Smooth muscle cell of the brain vasculature (primary cell): ENCODE results near the gene SYT2.

Source experiments
- DNase-seq: peaks from one replicate; pipeline ENCODE4 v3.0.0-alpha.2; 2012; ENCODE audit warnings: low read depth, low spot score

The SYT2 gene

DNA sequence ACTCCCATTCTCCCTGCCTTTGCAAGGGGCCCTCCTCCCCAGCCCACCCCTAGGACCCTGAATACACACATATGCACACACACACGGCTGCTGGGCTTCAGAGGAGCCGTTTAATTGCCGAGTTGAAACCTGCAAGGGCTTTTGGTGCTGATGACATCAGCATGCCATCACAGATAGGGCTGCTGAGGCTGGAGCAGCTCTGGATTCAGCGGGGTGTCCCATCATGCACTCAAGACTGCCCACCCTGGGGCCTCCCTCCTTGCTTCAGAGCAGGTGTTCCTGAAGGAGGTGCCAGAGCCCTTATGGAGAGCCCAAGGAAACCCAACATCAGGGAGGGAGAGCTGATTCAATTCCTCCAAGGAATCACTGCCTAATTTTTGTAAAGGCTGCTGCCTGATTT lies 5.7 kb downstream of the SYT2 start:
- DNase-seq: no peak

DNA sequence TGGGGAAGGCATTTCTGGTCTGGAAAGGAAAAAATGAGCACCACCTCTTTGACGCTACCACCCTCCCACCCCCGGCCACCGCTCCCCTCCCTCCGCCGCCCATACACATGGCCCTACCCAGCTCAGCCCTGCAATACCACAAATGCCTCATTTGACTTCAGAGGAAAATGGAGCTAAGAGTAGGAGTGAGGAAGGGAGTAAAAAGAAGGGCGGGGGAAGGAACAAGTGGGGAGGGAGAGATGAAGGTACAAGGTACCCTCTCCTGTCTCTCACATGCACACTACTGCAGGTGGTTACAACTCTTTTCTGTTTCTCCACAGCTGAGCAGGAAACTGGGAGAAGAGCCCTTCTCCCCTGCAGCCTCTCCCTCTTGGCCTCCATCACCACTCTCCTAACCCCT lies 7.1 kb downstream of the SYT2 start:
- DNase-seq: no peak

DNA sequence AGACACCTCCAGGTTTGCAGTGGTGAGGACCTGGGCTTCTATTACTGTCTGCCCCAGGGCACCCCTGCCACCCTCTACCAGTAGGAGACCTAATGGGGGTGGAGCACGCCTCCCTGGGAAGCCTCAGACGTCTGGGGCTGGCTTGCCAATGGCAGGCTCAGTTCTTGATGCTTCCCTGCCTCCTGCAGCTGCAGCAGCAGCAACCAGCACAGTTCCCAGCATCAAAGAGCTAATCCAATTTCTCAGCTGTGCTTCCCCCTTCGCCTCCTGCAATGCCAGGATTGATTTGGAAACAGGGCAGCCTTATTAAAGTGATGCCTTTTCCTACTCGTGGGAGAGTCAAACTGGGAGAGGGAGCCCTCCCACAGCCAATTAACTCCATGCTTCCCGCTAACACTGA lies 8.2 kb downstream of the SYT2 start:
- no peak for DNase-seq

DNA sequence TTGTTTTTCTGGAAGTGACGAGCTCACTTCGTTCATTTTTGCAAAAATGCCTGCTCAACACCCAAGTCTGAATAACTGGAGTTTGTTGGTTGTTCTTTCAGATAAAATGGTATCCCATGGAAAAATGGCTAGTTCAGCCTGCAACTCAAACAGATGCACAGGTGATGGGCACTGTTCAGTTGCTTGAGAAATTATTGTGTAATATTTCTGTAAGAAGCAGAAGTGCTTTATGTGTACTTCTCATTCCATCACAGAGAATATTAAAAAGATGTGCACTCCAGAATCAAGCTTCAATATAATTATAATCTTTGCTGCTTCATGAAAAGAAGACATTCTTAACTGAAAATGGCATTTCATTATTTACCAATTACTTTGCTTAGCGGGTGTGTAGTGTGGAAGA lies 9.1 kb downstream of the SYT2 start:
- no peak for DNase-seq

DNA sequence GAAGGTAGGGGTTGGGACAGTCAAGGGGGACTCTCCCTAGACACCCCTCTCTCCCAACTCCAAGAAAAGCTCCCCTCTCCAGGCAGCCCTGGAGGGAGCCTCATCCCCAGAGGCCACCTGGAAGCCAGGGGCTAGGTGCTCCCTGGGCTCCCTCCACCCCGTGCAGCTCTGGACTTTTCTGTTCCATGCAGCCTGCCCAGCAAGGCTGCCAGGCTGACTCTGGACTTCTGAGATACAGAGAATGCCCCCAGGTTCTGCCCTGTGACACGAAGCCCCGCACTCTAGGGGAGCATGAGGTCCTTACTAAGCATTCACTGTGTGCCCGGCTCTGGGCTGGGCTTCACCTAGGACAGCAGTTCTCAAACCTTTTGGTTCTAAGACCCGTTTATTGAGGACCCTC lies 10.2 kb downstream of the SYT2 start:
- DNase-seq: no peak

DNA sequence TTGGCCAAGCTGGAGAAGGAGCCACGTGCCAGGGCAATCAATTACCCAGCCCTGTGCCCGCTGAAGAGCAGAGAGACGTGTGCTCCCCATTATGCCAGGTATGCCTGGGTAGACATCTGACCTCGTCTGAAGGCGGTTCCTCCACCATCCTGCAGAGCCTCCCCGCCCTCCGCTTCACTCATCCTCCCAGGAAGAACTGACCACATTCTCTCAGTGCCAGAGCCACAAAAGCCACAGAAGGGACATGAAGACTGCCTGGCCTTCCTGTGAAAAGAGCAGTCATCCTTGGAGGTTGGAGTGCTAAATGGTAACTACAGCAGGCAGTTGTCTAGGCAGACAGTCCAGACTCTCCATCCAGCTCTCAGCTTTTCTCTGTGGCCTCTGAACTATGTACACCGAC lies 12.0 kb downstream of the SYT2 start:
- DNase-seq: no peak

DNA sequence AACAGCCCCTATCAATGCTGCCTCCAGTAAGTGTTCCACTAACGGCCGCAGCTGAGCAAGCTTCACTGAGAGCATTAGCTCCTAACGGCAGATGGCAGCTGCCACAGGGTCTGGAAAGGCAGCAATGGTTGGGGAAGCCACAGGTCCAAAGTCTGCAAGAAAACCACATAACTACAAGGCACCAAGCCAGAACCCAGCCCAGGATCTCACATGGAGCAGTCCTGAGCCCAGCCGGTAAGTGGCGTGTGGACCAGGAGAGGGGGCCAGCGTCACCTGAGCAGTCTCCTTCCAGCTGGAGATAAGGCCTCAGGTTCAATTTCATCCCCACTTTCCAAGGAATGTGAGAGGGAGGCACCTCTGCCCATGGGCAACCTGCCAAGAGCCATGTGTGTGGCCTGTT lies 13.2 kb downstream of the SYT2 start:
- no peak for DNase-seq

DNA sequence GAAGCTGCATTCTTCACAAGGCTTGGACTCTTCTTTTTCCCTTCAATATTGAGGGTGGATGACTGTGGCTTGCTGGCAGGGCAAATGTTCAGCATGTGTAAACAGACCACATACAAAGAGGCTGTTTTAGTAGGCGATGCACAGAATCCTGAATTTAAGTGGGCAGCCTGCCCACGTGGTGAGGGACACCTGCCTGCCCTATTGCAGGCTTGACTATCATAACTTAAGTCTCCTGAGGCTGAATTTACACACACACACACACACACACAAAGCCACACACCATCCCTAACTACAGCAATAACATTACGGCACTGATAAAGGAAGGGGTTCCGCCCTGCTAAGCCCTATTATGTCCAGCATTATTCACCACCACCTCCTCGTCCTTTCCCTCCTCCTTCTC lies 15.9 kb downstream of the SYT2 start:
- DNase-seq: no peak

DNA sequence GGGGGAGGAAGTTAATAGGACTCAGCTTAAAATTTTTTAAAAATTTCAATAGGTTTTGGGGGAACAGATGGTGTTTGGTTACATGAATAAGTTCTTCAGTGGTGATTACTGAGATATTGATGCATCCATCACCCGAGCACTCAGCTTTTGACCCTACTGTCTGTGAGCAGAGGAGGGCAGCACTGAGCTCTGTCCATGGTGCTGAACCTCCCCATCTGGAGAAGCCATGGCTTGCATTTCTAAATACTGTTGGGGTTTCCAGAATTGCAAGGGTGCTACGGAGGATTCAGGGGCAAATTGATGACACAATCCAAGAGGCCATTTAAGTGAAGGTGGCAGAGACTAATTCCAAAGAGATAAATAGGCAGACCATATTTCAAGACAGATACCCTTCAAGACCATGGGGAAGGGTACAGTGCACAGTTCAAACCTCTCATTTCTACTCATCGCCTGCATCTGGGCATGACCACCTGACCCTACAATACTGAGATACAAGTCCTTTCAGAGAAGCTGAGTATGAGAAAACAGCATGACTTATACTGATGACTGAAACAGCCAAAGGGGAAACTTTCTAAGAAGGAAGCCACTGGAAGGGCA lies 17.2 kb downstream of the SYT2 start:
- peak; percentile 26 for DNase-seq

DNA sequence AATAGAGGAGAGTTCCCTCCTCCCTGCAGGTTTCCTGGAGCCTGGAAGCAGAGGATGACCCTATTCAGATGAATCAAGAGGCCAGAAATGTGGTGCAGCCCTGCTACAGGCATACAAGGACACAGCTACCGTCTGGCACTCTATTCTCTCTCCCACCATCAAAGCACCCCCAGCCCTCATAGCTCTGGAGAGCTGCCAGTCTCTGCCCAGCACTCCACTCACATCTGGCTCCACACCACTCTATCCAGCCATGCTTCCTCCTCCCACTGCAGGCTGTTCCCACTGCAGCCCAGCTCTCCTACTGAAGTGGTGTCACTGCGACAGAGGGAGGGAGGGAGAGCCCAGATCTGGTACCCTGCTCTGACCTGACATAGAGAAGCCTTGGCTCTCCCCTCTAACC lies 18.4 kb downstream of the SYT2 start:
- no peak for DNase-seq

DNA sequence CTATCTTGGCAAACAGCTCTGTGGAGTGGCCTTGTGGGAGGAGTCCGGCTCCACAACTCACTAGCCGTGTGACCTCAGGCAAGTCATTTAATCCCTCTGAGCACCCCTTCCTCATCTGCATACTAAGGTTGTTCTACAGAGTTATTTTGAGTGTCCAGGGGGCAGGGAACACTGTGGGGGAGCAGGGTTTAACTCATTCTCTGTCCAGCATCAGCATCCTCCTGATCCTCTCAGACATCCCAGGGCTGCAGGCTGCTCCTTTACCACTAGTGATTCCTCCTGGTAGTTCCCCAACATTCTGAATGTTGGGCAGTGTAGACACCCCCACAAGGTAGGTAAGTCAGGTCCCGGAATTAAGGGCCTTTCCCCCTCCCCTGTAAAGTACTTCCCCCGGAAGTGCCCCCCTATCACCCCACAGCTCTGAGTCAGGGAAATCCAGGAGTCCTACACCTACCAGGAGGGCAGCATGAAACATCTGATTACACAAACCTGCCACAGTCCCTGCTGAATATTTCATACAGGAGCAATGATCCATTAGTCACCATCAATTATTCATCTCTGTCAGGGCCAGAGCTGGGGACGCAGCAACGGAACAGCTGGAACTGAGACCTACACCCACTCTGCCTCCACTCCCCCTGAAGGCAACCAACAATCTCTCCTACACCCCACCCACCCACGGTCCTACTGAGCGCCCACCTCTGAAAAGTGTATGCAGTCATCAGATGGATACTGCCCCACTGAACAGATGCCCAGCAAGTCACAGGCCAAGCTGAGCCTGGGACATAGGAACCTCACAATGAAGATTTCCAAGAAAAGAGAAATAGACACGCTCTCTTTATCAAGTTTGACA lies 20.5 kb downstream of the SYT2 start:
- DNase-seq: no peak

DNA sequence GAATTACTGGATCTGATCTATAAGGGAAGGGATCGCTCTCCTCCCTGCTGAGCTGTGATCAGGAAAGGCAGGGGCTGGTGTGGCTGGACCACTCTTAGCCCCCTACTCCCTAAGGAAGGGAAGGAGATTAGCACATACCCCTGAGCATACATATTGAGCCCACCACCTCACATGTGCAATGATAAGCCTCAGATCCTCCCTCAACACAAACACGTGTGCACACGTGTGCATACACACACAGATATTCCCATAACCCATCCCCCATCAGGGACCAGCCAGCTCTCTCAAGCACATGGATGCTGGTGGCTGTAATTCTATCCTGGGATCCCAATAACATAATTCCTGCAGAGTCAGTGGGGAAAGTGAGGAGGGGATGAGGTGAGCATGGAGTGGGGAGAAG lies 21.2 kb downstream of the SYT2 start:
- no peak for DNase-seq

DNA sequence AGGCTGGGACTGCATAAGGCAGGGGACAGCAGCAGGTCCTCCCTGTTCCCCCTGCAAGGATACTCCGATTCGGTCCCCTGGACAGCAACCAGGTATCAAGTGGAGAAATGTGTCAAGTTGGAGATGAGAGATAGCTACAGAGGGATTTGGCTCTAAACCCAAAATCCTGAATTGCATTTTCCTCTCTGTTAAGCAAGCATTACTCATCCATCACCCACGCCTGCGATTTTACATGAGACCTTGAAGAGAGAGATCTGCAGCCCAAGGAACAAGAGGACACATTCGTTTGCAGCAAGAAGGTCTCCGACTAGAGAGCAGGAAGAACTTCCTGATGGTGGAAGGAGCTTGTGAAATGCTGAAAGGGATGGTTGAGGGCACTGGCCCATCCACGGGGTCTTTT lies 21.9 kb downstream of the SYT2 start:
- no peak for DNase-seq

DNA sequence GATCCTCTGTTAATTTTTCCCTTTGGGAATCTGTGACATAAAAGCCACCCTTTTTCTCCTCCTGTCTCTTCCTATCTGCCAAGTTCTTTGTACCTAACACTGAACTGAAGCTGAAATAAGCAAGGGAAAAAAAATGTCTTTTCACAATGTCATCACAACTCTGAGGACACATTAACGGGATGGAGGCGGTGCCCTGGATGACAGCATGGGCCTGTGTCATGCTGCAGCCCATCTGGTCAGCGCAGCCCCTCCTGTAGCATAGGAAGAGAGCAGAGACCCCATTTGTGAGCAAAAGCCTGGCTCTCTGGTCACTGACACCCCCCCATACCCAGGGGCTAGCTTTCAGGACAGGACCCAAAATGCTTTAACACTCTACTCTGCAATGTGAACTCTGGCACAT lies 22.5 kb downstream of the SYT2 start:
- DNase-seq: no peak

DNA sequence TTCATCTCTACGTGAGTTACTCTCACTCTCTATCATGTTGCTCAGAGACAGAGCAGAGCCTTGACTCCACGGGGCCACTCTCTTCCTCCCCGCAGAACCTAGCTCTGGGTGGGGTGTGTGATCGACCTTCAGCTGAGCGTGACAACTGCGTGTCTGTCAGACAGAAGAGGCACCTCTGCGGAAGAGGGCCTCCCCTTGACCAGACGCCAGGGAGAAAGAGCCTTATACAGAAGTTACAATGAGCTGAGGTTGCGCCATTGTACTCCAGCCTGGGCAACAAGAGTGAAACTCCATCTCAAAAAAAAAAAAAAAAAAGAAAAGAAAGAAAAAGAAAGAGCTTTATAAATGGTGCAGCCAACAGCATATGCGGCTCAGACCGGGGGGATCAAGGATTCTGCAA lies 22.9 kb downstream of the SYT2 start:
- no peak for DNase-seq

DNA sequence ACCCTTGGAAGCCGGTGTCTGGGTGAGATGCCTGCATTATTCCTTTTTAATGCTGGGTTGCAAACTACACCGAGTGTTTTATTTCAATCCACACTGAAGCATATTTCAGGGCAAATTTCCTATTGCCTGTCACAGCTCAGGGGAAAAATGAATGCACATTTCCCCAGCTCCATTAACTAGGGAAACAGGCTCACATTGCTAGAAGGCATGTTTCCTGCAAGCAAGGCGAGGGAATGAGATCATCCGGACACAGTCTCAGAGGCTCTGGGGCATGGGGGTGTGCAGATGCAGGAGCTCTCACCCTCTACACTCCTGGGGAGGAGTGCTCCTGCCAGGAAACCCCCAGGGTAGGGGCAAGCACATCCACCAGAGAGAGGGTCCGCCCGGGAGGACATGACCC lies 24.6 kb downstream of the SYT2 start:
- no peak for DNase-seq

DNA sequence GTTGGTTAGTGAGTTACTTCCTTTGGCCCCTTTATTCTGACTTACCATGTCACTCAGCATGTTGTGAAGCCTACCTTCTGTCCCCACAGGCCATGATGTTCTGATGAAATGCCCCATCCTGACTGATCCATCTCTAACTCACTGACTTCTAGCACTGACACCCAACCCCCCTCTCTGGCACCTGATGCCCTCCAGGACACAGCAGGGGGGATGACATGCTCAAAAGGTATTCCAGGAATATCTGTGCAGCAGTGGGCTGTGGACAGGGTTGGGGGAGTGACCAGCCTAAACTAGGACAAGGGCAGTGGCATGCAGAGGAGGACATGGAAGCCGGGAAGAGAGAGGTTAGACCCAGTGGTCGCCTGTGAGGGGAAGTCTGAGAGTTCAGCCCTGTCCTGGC lies 25.5 kb downstream of the SYT2 start:
- no peak for DNase-seq

DNA sequence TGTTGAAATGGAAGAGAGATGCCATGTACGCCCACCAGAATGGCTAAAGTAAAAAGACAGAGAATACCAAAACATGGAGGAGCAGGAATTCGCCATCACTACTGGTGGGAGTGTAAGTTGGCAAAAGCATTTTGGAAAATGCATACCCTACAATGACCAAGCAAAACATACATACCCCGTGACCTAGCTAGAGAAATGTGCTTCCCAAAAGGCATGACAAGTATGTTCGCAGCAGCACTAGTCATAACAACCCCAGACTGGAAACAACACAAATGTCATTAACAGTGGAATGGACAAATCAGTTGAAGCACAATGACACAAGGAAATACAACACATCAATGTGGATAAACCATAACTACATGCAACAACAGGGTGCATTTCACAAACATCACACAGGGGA lies 27.2 kb downstream of the SYT2 start:
- no peak for DNase-seq

DNA sequence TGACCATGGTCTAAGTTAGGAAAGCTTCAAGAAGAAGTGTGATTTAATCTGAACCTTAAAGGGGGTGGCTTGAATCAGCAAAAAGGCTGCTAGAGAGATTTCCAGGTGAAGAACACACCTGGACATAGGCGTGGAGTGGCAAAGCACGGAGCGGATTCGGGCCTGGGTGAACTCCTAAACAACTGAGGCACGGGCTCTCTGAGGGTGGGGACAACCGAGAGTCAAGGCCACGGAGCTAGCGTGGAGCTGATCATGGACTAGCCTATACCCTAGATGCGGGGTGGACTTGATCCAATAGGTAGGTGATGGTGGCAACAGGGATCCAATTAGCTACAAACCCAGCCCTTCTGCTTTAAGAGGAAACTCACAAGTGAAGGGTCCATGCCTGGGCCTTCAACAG lies 27.8 kb downstream of the SYT2 start:
- DNase-seq: no peak

DNA sequence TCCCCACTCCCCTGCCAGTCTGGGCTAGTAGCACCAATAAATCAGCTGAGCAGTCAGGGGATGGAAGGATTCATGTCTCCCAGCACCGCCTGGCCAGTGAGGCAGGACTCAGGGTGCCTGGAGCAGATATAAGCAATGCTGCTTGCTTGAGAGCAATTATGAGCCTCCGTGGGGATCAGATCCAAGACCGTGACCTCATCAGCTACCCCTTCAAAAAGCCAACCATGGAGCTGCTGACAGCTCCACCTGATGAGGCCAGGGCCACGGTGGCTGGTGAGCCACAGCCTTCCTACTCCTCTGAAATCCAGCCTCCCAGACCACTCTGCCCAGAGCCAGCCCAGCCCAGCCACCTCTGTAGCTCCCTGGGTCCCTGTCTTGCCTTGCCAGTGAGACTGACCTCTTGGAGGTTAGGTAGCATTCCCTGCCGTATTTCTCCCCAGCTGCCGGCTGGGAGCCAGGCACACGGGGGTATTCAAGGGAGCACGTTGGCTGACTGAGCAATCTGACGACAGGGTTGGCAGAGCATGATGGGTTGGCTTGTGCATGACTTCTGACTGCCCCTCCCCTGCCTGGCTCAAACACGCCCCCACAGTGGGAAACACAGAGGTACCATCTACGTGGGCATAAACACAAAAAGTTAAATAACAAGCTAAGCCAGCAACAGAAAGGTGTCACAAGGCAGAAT lies 28.4 kb downstream of the SYT2 start:
- no peak for DNase-seq

DNA sequence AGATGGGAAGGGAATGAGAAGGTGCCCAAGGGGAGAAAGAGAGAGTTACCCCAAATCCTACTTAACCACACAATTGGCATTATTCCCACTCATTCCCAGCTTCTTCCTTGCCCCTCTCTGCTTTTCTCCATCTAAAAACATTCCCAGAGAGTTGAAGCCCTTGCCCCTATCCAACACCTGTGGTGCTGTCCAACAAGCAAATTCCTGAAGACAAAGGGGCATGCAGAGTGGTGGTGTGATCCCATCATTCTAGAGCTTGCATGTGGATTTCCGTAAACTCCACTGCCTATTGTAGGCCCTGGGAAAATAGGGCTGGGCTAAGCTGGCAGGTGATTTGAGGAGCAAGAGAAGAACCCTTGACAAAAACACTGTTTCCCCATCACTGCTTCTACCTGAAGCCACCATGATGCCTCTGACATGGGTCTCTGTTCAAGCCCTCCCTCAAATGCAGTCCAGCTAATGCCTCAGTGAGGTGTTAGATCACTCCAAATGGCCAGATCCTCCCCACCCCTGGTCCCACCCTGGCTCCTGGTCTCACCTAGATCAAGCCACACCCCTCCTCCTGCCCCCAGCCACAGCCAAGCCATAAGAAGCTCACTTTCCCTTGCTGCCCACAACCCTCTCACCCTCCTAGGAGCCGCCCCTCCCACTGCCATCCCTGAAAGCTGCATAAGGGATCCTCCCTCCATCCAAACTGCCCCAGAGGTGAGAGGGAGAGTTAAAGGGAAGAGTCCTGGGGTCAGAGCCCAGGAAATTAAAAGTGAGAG lies 29.5 kb downstream of the SYT2 start:
- no peak for DNase-seq
